Measurements from ENCODE around the gene MTHFD2.
"Not testable (repeated sequence)": the region's sequence is repeated elsewhere in the genome, so short reads cannot be mapped to it uniquely, and the experiment has no call there.

The MTHFD2 gene

GRCh38 chr2:74206180-74206688, 7.8 kb downstream of the MTHFD2 start:
- Histone ChIP-seq H4K20me1 (peaks cover 88% of the 10 kb centered on the region), H3K4me2 (peak overlapping the region; percentile 53), H3K4me3 (no peak overlapping the region), H3K27me3 (no peaks in the 10 kb centered on the region), H3K9me3 (no peaks in the 10 kb centered on the region), H3K36me3 (peaks cover 98% of the 10 kb centered on the region), H3K27ac (peak overlapping the region; percentile 51), H3K9ac (peak overlapping the region; percentile 30; the same call in 1 of the 2 replicates), H3K4me1 (peaks cover 39% of the 10 kb centered on the region)
- TF ChIP-seq Cebpa-rat (IDR thresholded peaks at IDR 0.05) = peak; percentile 64; the same call in 1 of the 2 replicates

- Histone ChIP-seq H3K9me3 (no peaks in the 10 kb centered on the region), H3K4me1 (no peaks in the 10 kb centered on the region), H3K4me3 (no peak overlapping the region), H3K9ac (no peak overlapping the region), H3K36me3 (peaks cover 100% of the 10 kb centered on the region), H3K27ac (no peak overlapping the region), H4K20me1 (peaks cover 54% of the 10 kb centered on the region), H3K27me3 (no peaks in the 10 kb centered on the region), H3K4me2 (no peak overlapping the region)
- no peak for TF ChIP-seq Cebpa-rat (IDR thresholded peaks at IDR 0.05)
Measured at GRCh38 chr2:74212702-74213410, 14.4 kb downstream of the MTHFD2 start.

- peaks cover 33% of the 10 kb centered on the region; the same call in 1 of the 2 replicates for H4K20me1 ChIP-seq
Measured at GRCh38 chr2:74215771-74216170, 17.4 kb downstream of the MTHFD2 start.

GRCh38 chr2:74216642-74217041, 18.2 kb downstream of the MTHFD2 start:
- Histone ChIP-seq H3K4me3 (no peak overlapping the region), H3K4me2 (no peak overlapping the region), H3K4me1 (no peaks in the 10 kb centered on the region), H3K27ac (no peak overlapping the region), H3K9ac (no peak overlapping the region), H3K36me3 (peaks cover 95% of the 10 kb centered on the region), H3K9me3 (no peaks in the 10 kb centered on the region), H3K27me3 (no peaks in the 10 kb centered on the region), H4K20me1 (peaks cover 33% of the 10 kb centered on the region; the same call in 1 of the 2 replicates)
- TF ChIP-seq Cebpa-rat (IDR thresholded peaks at IDR 0.05) = no peak

More at GRCh38 chr2:74215771-74216170, 17.4 kb downstream of the MTHFD2 start:
- not testable (repeated sequence) for H3K4me1 ChIP-seq, H3K9ac ChIP-seq, H3K4me3 ChIP-seq, H3K4me2 ChIP-seq, H3K27me3 ChIP-seq, H3K27ac ChIP-seq, H3K9me3 ChIP-seq
- peaks cover 95% of the 10 kb centered on the region for H3K36me3 ChIP-seq

GRCh38 chr2:74219846-74220486, 21.6 kb downstream of the MTHFD2 start:
- no peaks in the 10 kb centered on the region for H3K4me1 ChIP-seq
- H3K9me3 ChIP-seq = no peaks in the 10 kb centered on the region
- H3K4me2 ChIP-seq = no peak overlapping the region
- no peak overlapping the region for H3K4me3 ChIP-seq
- no peak overlapping the region for H3K27ac ChIP-seq
- H4K20me1 ChIP-seq = 0 out of 2 replicates have a peak, but pooled peaks cover 13% of the 10 kb centered on the region
- no peaks in the 10 kb centered on the region for H3K27me3 ChIP-seq
- H3K36me3 ChIP-seq = peaks cover 71% of the 10 kb centered on the region
- TF ChIP-seq Cebpa-rat (IDR thresholded peaks at IDR 0.05) = no peak
- H3K9ac ChIP-seq = no peak overlapping the region

- Histone ChIP-seq H4K20me1 (0 out of 2 replicates have a peak, but pooled peaks cover 6% of the 10 kb centered on the region), H3K9ac (no peak overlapping the region), H3K36me3 (peaks cover 60% of the 10 kb centered on the region), H3K9me3 (no peaks in the 10 kb centered on the region), H3K4me1 (peaks cover 4% of the 10 kb centered on the region), H3K4me3 (no peak overlapping the region), H3K4me2 (no peak overlapping the region), H3K27me3 (no peaks in the 10 kb centered on the region), H3K27ac (no peak overlapping the region)
- TF ChIP-seq Cebpa-rat (IDR thresholded peaks at IDR 0.05) = no peak
Measured at GRCh38 chr2:74221091-74221490, 22.7 kb downstream of the MTHFD2 start.

GRCh38 chr2:74221604-74222299, 23.3 kb downstream of the MTHFD2 start:
- H3K9me3 ChIP-seq = no peaks in the 10 kb centered on the region
- 0 out of 2 replicates have a peak, but pooled peaks cover 6% of the 10 kb centered on the region for H4K20me1 ChIP-seq
- no peaks in the 10 kb centered on the region for H3K27me3 ChIP-seq
- H3K4me1 ChIP-seq = peaks cover 11% of the 10 kb centered on the region
- no peak for TF ChIP-seq Cebpa-rat (IDR thresholded peaks at IDR 0.05)
- no peak overlapping the region for H3K4me2 ChIP-seq
- no peak overlapping the region for H3K4me3 ChIP-seq
- peaks cover 53% of the 10 kb centered on the region for H3K36me3 ChIP-seq
- no peak overlapping the region for H3K27ac ChIP-seq
- no peak overlapping the region for H3K9ac ChIP-seq

- TF ChIP-seq Cebpa-rat (IDR thresholded peaks at IDR 0.05) = no peak
- Histone ChIP-seq H4K20me1 (0 out of 2 replicates have a peak, but pooled peaks cover 6% of the 10 kb centered on the region), H3K27me3 (no peaks in the 10 kb centered on the region), H3K9ac (no peak overlapping the region), H3K4me1 (peaks cover 15% of the 10 kb centered on the region), H3K9me3 (no peaks in the 10 kb centered on the region), H3K36me3 (peaks cover 48% of the 10 kb centered on the region), H3K27ac (no peak overlapping the region), H3K4me3 (no peak overlapping the region), H3K4me2 (no peak overlapping the region)
Measured at GRCh38 chr2:74222300-74222650, 23.9 kb downstream of the MTHFD2 start.

- Histone ChIP-seq H3K4me2 (no peak overlapping the region), H3K4me3 (no peak overlapping the region), H3K4me1 (peaks cover 15% of the 10 kb centered on the region), H3K27ac (no peak overlapping the region), H4K20me1 (no peaks in the 10 kb centered on the region), H3K27me3 (no peaks in the 10 kb centered on the region), H3K36me3 (peaks cover 31% of the 10 kb centered on the region), H3K9ac (no peak overlapping the region), H3K9me3 (no peaks in the 10 kb centered on the region)
- no peak for TF ChIP-seq Cebpa-rat (IDR thresholded peaks at IDR 0.05)
Measured at GRCh38 chr2:74223941-74224770, 25.7 kb downstream of the MTHFD2 start.

Data from BLaER1 (cell line).